ENCODE data around the gene UST.
"Not testable (repeated sequence)": the region's sequence is repeated elsewhere in the genome, so short reads cannot be mapped to it uniquely, and the experiment has no call there.

UST gene

DNA sequence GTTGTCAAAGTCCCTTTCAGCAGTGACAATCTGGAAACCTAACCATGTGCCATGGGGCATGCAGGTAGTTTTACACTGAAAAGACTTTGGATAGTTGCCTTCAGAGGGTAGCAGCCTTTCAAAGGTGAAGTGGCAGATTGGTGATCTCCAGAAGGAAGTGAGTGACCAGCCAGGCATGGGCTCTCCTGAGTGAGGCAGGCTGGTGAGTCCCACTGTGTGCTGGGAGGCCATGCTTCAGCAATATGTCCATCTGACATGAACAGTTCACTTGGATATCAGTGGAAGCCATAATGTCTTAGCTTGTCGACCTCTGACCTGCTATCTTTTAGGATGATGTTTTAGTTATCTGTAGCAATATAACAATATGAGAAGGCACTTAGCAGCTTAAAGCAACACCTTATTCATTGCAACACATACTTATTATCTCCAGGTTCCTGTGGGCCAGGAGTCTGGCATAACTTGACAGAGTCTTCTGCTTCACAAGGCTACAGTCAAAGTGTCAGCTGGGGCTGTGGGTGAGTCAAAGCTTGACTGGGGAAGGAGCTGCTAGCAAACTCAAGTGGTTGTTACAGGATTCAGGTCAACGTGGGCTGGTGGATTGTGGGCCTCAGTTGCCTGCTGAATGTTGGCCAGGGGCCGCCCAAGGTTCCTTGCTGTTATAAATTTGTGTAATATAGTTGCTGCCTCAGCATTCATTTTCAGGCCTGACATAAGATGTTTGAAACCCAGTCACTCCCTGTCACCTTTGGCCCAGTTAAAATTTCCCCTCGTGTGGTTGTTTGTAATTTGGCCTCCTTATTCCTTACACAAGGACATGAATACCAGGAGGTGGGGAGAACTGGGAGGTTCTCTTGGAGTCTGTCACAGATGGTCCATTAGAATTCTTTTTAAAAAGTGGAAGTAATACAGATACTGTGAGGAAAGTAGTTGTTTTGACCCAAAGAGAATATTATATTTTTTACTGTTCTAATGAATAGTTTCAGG is 100.2 kb downstream of the UST start:
- H3K27me3 ChIP-seq (ENCODE audit: control insufficient read depth, insufficient read depth, low read length), result no peaks in the 10 kb centered on the region
- DNase-seq (ENCODE audit: low read depth, low spot score), result no peak
- H3K9me3 ChIP-seq (ENCODE audit: control insufficient read depth, insufficient read depth, low read length), result no peaks in the 10 kb centered on the region
- H3K4me1 ChIP-seq (ENCODE audit: control insufficient read depth, insufficient read depth, low read length), result peaks cover 6% of the 10 kb centered on the region
- WGBS (ENCODE audit: insufficient coverage, insufficient read length), result no CpG with 5 or more reads among the region's 4 CpGs
- H3K27ac ChIP-seq (ENCODE audit: low read length), result no peak overlapping the region
- no peak overlapping the region for H3K4me3 ChIP-seq (ENCODE audit: low read length)
- H3K36me3 ChIP-seq (ENCODE audit: control insufficient read depth, insufficient read depth, low read length), result no peaks in the 10 kb centered on the region

DNA sequence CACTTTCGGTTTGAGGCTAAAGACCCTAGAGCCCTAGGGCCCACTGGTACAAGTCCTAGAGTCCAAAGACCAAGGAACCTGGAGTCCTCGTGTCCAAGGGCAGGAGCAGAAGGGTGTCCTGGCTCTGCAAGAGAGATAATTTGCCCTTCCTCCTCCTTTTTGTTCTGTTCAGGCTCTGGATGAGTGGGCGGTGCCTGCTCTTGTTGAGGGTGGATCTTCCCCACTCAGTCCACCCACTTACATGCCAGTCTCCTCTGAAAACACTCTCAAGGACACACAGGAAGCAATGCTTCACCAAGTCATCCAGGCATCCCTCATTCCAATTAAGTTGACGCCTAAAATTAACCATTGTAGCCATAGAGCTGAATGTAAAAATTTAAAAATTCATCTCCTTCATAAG is 102.1 kb downstream of the UST start:
- no CpG with 5 or more reads among the region's 4 CpGs for whole genome bisulfite sequencing (ENCODE audit: insufficient coverage, insufficient read length)
- Histone ChIP-seq H3K4me3 (ENCODE audit: low read length) (no peak overlapping the region), H3K9me3 (ENCODE audit: control insufficient read depth, insufficient read depth, low read length) (no peaks in the 10 kb centered on the region), H3K36me3 (ENCODE audit: control insufficient read depth, insufficient read depth, low read length) (no peaks in the 10 kb centered on the region), H3K27me3 (ENCODE audit: control insufficient read depth, insufficient read depth, low read length) (no peaks in the 10 kb centered on the region), H3K27ac (ENCODE audit: low read length) (no peak overlapping the region), H3K4me1 (ENCODE audit: control insufficient read depth, insufficient read depth, low read length) (peaks cover 6% of the 10 kb centered on the region)
- no peak for DNase-seq (ENCODE audit: low read depth, low spot score)

GRCh38 chr6:148849449-148849848 is 102.6 kb downstream of the UST start:
- H3K9me3 ChIP-seq (ENCODE audit: control insufficient read depth, insufficient read depth, low read length); H3K27ac ChIP-seq (ENCODE audit: low read length); DNase-seq (ENCODE audit: low read depth, low spot score); H3K27me3 ChIP-seq (ENCODE audit: control insufficient read depth, insufficient read depth, low read length); H3K4me1 ChIP-seq (ENCODE audit: control insufficient read depth, insufficient read depth, low read length); H3K4me3 ChIP-seq (ENCODE audit: low read length); H3K36me3 ChIP-seq (ENCODE audit: control insufficient read depth, insufficient read depth, low read length): not testable (repeated sequence)
- no CpG with 5 or more reads among the region's 5 CpGs for WGBS (ENCODE audit: insufficient coverage, insufficient read length)

GRCh38 chr6:148850964-148851363 is 104.1 kb downstream of the UST start:
- no peak overlapping the region for H3K27ac ChIP-seq (ENCODE audit: low read length)

GRCh38 chr6:148851683-148852556 is 105.1 kb downstream of the UST start:
- DNase-seq (ENCODE audit: low read depth, low spot score), result no peak
- H3K4me1 ChIP-seq (ENCODE audit: control insufficient read depth, insufficient read depth, low read length), result peaks cover 10% of the 10 kb centered on the region
- H3K4me3 ChIP-seq (ENCODE audit: low read length), result no peak overlapping the region
- H3K27ac ChIP-seq (ENCODE audit: low read length), result no peak overlapping the region
- no peaks in the 10 kb centered on the region for H3K27me3 ChIP-seq (ENCODE audit: control insufficient read depth, insufficient read depth, low read length)
- no peaks in the 10 kb centered on the region for H3K9me3 ChIP-seq (ENCODE audit: control insufficient read depth, insufficient read depth, low read length)
- H3K36me3 ChIP-seq (ENCODE audit: control insufficient read depth, insufficient read depth, low read length), result no peaks in the 10 kb centered on the region
- WGBS (ENCODE audit: insufficient coverage, insufficient read length), result no CpG with 5 or more reads among the region's 16 CpGs

More at GRCh38 chr6:148850964-148851363, 104.1 kb downstream of the UST start:
- H3K9me3 ChIP-seq (ENCODE audit: control insufficient read depth, insufficient read depth, low read length), result no peaks in the 10 kb centered on the region
- no peaks in the 10 kb centered on the region for H3K36me3 ChIP-seq (ENCODE audit: control insufficient read depth, insufficient read depth, low read length)
- H3K4me1 ChIP-seq (ENCODE audit: control insufficient read depth, insufficient read depth, low read length), result peaks cover 10% of the 10 kb centered on the region
- H3K27me3 ChIP-seq (ENCODE audit: control insufficient read depth, insufficient read depth, low read length), result no peaks in the 10 kb centered on the region
- no peak for DNase-seq (ENCODE audit: low read depth, low spot score)
- no CpG with 5 or more reads among the region's 3 CpGs for WGBS (ENCODE audit: insufficient coverage, insufficient read length)
- H3K4me3 ChIP-seq (ENCODE audit: low read length), result no peak overlapping the region

DNA sequence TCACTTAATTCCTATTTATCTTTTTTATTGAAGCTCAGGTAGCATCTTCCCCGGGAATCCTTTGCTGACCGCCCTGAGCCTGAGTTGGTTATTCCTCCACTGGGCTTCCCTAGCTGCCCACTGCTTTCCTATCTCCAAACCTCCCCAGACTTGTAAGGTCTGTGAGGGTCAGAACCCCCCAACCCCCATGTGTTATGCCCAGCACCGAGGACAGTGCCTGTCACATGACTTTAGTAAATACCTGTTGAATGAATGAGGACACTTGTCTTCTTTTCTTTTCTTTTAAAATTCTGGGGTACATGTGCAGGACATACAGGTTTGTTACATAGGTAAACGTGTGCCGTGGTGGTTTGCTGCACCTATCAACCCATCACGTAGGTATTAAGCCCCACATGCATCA is 105.9 kb downstream of the UST start:
- whole genome bisulfite sequencing (ENCODE audit: insufficient coverage, insufficient read length), result no CpG with 5 or more reads among the region's 6 CpGs
- Histone ChIP-seq H3K4me3 (ENCODE audit: low read length) (no peak overlapping the region), H3K4me1 (ENCODE audit: control insufficient read depth, insufficient read depth, low read length) (peaks cover 10% of the 10 kb centered on the region), H3K27ac (ENCODE audit: low read length) (no peak overlapping the region), H3K9me3 (ENCODE audit: control insufficient read depth, insufficient read depth, low read length) (no peaks in the 10 kb centered on the region), H3K36me3 (ENCODE audit: control insufficient read depth, insufficient read depth, low read length) (no peaks in the 10 kb centered on the region), H3K27me3 (ENCODE audit: control insufficient read depth, insufficient read depth, low read length) (no peaks in the 10 kb centered on the region)
- DNase-seq (ENCODE audit: low read depth, low spot score), result no peak

DNA sequence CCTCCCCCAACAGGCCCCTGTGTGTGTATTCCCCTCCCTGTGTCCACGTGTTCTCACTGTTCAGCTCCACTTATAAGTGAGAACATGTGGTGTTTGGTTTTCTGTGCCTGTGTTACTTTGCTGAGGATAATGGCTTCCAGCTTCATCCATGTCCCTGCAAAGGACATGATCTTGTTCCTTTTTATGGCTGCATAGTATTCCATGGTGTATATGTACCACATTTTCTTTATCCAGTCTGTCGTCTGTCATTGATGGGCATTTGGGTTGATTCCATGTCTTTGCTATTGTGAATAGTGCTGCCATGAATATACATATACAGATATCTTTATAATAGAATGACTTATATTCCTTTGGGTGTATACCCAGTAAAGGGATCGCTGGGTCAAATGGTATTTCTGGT is 106.3 kb downstream of the UST start:
- H3K27me3 ChIP-seq (ENCODE audit: control insufficient read depth, insufficient read depth, low read length); H3K9me3 ChIP-seq (ENCODE audit: control insufficient read depth, insufficient read depth, low read length); H3K27ac ChIP-seq (ENCODE audit: low read length); DNase-seq (ENCODE audit: low read depth, low spot score); H3K4me3 ChIP-seq (ENCODE audit: low read length); H3K36me3 ChIP-seq (ENCODE audit: control insufficient read depth, insufficient read depth, low read length): not testable (repeated sequence)
- peaks cover 10% of the 10 kb centered on the region for H3K4me1 ChIP-seq (ENCODE audit: control insufficient read depth, insufficient read depth, low read length)
- no CpG with 5 or more reads among the region's 3 CpGs for WGBS (ENCODE audit: insufficient coverage, insufficient read length)

- WGBS (ENCODE audit: insufficient coverage, insufficient read length), result no CpG with 5 or more reads among the region's 5 CpGs
- no peak for DNase-seq (ENCODE audit: low read depth, low spot score)
- Histone ChIP-seq H3K27me3 (ENCODE audit: control insufficient read depth, insufficient read depth, low read length) (no peaks in the 10 kb centered on the region), H3K4me1 (ENCODE audit: control insufficient read depth, insufficient read depth, low read length) (peaks cover 8% of the 10 kb centered on the region), H3K4me3 (ENCODE audit: low read length) (no peak overlapping the region), H3K27ac (ENCODE audit: low read length) (no peak overlapping the region), H3K36me3 (ENCODE audit: control insufficient read depth, insufficient read depth, low read length) (no peaks in the 10 kb centered on the region), H3K9me3 (ENCODE audit: control insufficient read depth, insufficient read depth, low read length) (no peaks in the 10 kb centered on the region)
Observed at GRCh38 chr6:148854096-148854495, 107.3 kb downstream of the UST start.

GRCh38 chr6:148854992-148855391 is 108.2 kb downstream of the UST start:
- H3K4me1 ChIP-seq (ENCODE audit: control insufficient read depth, insufficient read depth, low read length), result peaks cover 8% of the 10 kb centered on the region
- no peak overlapping the region for H3K27ac ChIP-seq (ENCODE audit: low read length)
- no peaks in the 10 kb centered on the region for H3K9me3 ChIP-seq (ENCODE audit: control insufficient read depth, insufficient read depth, low read length)
- no peak overlapping the region for H3K4me3 ChIP-seq (ENCODE audit: low read length)
- no peaks in the 10 kb centered on the region for H3K27me3 ChIP-seq (ENCODE audit: control insufficient read depth, insufficient read depth, low read length)
- WGBS (ENCODE audit: insufficient coverage, insufficient read length), result no CpG with 5 or more reads among the region's 11 CpGs
- no peak for DNase-seq (ENCODE audit: low read depth, low spot score)
- no peaks in the 10 kb centered on the region for H3K36me3 ChIP-seq (ENCODE audit: control insufficient read depth, insufficient read depth, low read length)

- Histone ChIP-seq H3K4me3 (ENCODE audit: low read length) (no peak overlapping the region), H3K36me3 (ENCODE audit: control insufficient read depth, insufficient read depth, low read length) (no peaks in the 10 kb centered on the region), H3K4me1 (ENCODE audit: control insufficient read depth, insufficient read depth, low read length) (peaks cover 8% of the 10 kb centered on the region), H3K27ac (ENCODE audit: low read length) (no peak overlapping the region), H3K9me3 (ENCODE audit: control insufficient read depth, insufficient read depth, low read length) (no peaks in the 10 kb centered on the region), H3K27me3 (ENCODE audit: control insufficient read depth, insufficient read depth, low read length) (no peaks in the 10 kb centered on the region)
- no peak for DNase-seq (ENCODE audit: low read depth, low spot score)
- WGBS (ENCODE audit: insufficient coverage, insufficient read length), result no CpG with 5 or more reads among the region's 7 CpGs
Observed at GRCh38 chr6:148855744-148856143, 108.9 kb downstream of the UST start.

Measured in iPS DF 6.9 (cell line).